ENCODE data around the gene GRIA4. TPM values are rescaled to one million over a fixed set of nuclear protein-coding genes. Genes with fewer than 3 reads are reported as not detected.

GRIA4 gene
- polyA plus RNA-seq, 3 donors from 2014 or later, result not detected

DNA sequence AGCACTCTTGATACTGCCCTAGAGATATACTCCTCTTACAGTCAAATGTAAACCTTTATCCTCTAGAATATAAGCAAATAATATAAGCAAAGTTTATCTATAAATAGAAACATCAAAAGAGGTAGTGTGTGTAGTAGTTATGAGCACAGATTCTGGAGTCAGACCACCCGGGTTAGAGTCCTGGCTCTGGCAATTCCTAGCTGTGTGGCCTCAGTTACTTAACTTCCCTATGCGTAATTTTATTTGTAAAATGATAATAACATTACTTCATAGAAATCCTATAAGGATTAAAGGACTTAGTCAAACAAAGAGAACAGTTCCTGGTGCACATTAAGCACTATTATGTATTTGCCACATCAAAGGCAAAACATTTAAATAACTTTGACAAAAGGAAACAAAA, 405.2 kb downstream of the GRIA4 start:
- Mint-ChIP-seq H3K9me3 (no peaks in the 10 kb centered on the region), H3K4me3 (no peak overlapping the region), H3K27ac (no peak overlapping the region), H3K27me3 (ENCODE audit: low read depth in 3 of 3) (peaks cover 0 to 1% (median 0%) of the 10 kb centered on the region in 3 donors), H3K36me3 (peaks cover 13 to 16% (median 14%) of the 10 kb centered on the region in 3 donors), H3K4me1 (peaks cover 32 to 68% of the 10 kb centered on the region in 2 donors)
- DNase-seq, result no peak

DNA sequence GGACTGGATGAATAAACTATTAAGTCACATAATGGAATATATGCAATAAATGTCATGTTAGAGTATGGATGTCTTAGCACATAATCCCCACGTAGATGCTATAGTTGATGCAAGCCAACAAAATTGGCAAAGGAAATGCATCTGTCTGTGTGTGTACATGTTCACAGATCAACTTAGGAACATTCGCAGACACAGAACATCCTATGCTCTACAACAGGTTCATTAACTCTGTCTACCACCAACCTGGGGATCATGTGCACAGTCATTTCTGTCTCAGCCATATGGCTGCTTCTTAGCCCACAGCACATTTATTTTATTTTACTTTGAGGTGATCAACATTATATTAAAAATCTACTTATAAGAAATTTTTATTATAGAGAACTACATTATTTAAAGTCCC, 407.2 kb downstream of the GRIA4 start:
- Mint-ChIP-seq H3K27me3 (ENCODE audit: low read depth in 3 of 3) (peaks cover 0 to 1% (median under 1%) of the 10 kb centered on the region in 3 donors), H3K4me1 (peaks cover 39 to 72% of the 10 kb centered on the region in 2 donors), H3K36me3 (peaks cover 0 to 3% (median 0%) of the 10 kb centered on the region in 3 donors), H3K4me3 (no peak overlapping the region), H3K9me3 (no peaks in the 10 kb centered on the region), H3K27ac (no peak overlapping the region)
- no peak for DNase-seq

DNA sequence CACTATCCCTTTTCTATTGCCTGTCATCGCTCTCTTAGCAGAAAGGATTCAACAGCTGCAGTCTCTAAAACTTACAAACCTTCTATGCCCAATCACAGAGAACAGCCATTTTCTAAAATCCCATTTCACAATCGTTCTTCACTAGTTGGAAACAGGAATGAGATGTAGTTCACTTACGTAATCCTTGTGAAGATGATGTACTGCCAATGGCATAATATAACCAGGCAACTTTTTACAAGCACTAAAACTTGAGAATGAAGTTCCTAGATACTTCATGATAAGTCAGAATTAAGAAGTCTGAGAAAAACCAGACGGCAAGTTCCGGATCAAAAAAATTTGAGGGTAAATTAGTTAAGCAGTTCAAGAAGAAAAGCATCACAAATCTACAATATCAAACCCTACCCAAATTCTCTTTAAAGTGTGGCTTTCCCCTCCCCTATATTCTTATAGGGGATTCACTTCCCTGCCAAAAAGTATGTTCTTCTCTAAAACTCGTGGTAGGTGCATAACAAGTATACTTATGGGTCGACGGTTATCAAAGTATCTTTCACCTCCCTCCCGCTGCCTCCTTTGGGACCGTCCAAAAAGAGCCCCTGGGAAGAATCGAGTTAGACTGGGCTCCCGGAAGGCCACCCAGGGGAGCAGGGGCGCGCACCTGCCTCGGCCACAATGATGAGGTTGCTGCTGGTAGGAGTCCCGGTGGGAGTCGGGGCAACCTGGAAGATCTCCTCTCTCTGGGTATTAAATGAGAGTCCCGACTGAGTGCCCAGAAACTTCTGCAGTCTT, 411.5 kb downstream of the GRIA4 start:
- peaks cover 35 to 60% of the 10 kb centered on the region in 2 donors for H3K4me1 Mint-ChIP-seq

GRCh38 chr11:106021967-106022794, 412.3 kb downstream of the GRIA4 start, which contains the start of gene MSANTD4:
Gene MSANTD4 (minus strand): TSS chr11:106022240. CDS start chr11:106010917, 11,323 bp downstream.
- Mint-ChIP-seq H3K27me3 (ENCODE audit: low read depth in 3 of 3) (peaks cover 9 to 26% (median 18%) of the 10 kb centered on the region in 3 donors), H3K9me3 (no peaks in the 10 kb centered on the region), H3K4me1 (peaks cover 32 to 56% of the 10 kb centered on the region in 2 donors), H3K27ac (peak within 1 kb of the TSS; percentile 84 to 96 (median 89)), H3K4me3 (peak within 1 kb of the TSS; percentile 90 to 99 (median 96)), H3K36me3 (no peaks in the 10 kb centered on the region)
- peak; percentile 96 to 97 (median 96) for DNase-seq

More for the DNA sequence above, 411.5 kb downstream of the GRIA4 start:
- DNase-seq, result no peak
- no peaks in the 10 kb centered on the region for H3K36me3 Mint-ChIP-seq
- H3K27me3 Mint-ChIP-seq (ENCODE audit: low read depth in 3 of 3), result peaks cover 8 to 21% (median 16%) of the 10 kb centered on the region in 3 donors
- H3K27ac Mint-ChIP-seq, result peak overlapping the region; percentile 84 to 96 (median 89)
- H3K4me3 Mint-ChIP-seq, result peak overlapping the region; percentile 90 to 99 (median 96)
- H3K9me3 Mint-ChIP-seq, result no peaks in the 10 kb centered on the region

DNA sequence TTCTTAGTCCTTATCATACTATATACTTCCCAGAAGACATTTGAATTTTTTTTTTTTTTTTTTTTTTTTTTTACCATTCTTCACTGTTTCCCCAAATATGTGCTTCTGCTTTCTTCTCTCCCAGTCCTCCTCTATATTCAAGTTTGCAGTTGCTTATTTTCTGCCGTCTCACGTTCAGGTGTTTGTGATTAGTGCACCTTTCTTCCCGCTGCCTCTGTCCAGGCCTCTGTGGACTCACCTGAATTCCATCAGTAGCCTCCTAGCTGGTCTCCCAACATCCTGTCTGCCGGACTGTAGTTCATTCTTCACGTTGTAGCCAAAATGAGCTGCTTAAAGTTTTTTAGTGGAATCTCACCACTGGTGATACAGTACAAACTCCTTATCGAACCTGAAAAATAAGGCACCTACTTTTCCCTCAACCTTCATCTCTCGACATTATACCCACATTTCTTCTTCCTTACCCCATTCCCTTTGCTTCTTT, 413.0 kb downstream of the GRIA4 start:
- Mint-ChIP-seq H3K27me3 (ENCODE audit: low read depth in 3 of 3) (peaks cover 11 to 27% (median 18%) of the 10 kb centered on the region in 3 donors), H3K36me3 (no peaks in the 10 kb centered on the region), H3K27ac (peak overlapping the region; percentile 84 to 96 (median 89)), H3K4me1 (peaks cover 32 to 56% of the 10 kb centered on the region in 2 donors), H3K9me3 (no peaks in the 10 kb centered on the region), H3K4me3 (peak overlapping the region; percentile 90 to 99 (median 96))
- no peak for DNase-seq

- peaks cover 6 to 24% (median 14%) of the 10 kb centered on the region in 3 donors for H3K27me3 Mint-ChIP-seq (ENCODE audit: low read depth in 3 of 3)
- DNase-seq, result no peak
- H3K9me3 Mint-ChIP-seq, result peaks cover 0 to 2% (median 0%) of the 10 kb centered on the region in 6 donors
- no peak overlapping the region for H3K4me3 Mint-ChIP-seq
- H3K4me1 Mint-ChIP-seq, result no peaks in the 10 kb centered on the region
- no peaks in the 10 kb centered on the region for H3K36me3 Mint-ChIP-seq
- no peak overlapping the region for H3K27ac Mint-ChIP-seq
These were observed 420.7 kb downstream of the GRIA4 start for GRCh38 chr11:106030609-106031008.

DNA sequence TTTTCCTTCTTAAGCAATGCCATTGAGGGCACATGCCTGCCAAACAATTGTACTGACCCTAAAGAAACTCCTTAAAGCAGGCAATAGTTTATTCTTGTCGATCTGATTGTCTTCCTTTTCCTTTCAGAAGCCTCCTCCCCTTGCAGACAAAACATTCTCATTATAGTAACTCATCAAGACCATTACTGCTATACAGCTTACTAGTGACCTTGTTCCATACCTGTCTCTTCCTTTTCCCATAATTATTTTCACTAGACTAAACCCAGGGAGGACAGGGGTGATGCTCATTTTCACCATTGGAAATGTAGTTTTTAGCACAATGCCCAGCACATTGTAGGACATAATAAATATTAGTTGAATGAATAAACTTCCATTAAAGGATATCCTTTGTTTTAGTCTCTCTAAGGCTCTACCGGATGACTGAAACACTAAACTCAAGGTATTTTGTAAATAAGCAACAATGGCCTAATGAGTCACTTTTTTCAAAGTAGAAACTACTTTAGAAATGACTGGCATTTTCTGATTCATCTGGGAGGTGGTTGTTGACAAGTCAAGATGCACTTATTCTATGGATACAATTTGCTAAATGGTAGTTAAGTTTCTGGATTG, 421.4 kb downstream of the GRIA4 start:
- no peaks in the 10 kb centered on the region for H3K36me3 Mint-ChIP-seq
- H3K9me3 Mint-ChIP-seq, result peaks cover 0 to 2% (median 0%) of the 10 kb centered on the region in 6 donors
- no peak overlapping the region for H3K27ac Mint-ChIP-seq
- no peak overlapping the region for H3K4me3 Mint-ChIP-seq
- no peak for DNase-seq
- no peaks in the 10 kb centered on the region for H3K4me1 Mint-ChIP-seq
- H3K27me3 Mint-ChIP-seq (ENCODE audit: low read depth in 3 of 3), result peaks cover 6 to 19% (median 14%) of the 10 kb centered on the region in 3 donors
